Measurements from ENCODE around the gene FKBP11.

DNA sequence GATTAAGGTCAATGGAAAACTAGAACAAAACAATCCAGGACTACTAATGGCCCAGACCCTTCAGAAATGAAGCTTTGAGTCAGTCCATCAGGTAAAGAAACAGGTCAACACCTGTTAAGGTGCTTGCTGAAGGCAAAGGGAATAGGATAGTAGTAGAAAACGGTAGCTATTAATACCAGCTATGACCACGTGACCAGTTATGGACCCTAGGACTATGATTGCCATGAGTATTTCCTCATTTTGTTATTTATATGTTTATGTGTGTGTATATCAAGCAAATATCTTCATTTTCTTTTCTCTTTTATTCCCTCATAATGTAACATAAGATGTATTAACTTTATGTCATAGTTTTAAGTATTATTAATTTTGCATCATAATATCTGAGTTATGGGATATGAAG, 25.6 kb downstream of the FKBP11 start:
- TF ChIP-seq GATA1 (IDR thresholded peaks at IDR 0.05; ENCODE audit: low read depth, low read length) (no peak), POLR2A (IDR thresholded peaks at IDR 0.05; ENCODE audit: low read length) (no peak)
